ENCODE measurements around the gene KANTR.

KANTR gene

GRCh38 chrX:53071064-53071463 is 22.9 kb upstream of the KANTR start:
- TF ChIP-seq TAF1 (IDR thresholded peaks at IDR 0.05; ENCODE audit: low read depth, low read length) (no peak), SPI1 (IDR thresholded peaks at IDR 0.05; ENCODE audit: low read depth, low read length) (no peak), PAX5 (IDR thresholded peaks at IDR 0.05; ENCODE audit: insufficient read depth, low read length, severe bottlenecking) (no peak), POLR2AphosphoS5 (IDR thresholded peaks at IDR 0.05; ENCODE audit: low read depth, low read length) (no peak), POLR2A (IDR thresholded peaks at IDR 0.05; ENCODE audit: low read depth, low read length) (no peak), POU2F2 (IDR thresholded peaks at IDR 0.05; ENCODE audit: low read depth, low read length) (no peak)
- FAIRE-seq (no peak), DNase-seq (ENCODE audit: insufficient read length, low spot score) (no peak)

DNA sequence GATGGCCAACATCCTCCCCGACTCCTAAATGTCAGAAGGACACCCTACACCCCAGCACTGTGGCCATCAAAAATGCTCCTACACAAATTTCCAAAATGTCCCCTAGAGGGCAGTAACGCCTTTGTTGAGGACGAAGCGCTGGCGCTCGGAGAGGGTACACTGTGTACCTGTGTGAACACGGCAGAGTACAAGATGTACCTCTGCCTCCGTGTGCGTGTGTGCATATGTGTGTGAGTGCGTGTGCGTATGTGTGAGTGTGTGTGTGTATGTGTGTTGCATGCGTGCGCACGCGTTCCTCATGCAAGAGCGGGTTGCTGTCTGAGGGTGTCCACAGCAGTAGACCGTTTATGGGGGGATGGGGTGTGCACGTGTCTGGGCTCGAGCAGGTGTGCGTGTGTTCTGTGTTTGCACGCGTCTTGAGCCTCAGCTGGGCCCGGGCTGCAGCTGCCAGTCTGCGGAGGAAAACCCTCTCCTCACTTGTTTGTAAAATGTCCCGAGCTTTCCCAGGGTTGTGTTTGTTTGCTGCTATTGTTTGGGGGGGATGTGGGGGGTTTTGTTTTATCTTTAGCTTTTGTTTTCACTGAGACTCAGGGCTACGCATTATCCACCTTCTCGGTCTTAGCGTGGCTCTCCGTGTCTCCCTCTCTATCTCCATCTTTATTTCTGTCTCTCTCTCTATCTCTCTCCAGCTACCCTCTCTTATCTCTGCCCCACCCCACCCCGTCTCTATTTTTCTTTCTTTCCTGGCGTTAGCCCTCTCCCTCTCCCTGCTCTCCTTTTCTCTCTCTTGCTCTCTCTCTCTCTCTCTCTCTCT is 22.1 kb upstream of the KANTR start:
- peak; percentile 99 for FAIRE-seq
- peak; percentile 36 for DNase-seq (ENCODE audit: insufficient read length, low spot score)
- TF ChIP-seq PAX5 (IDR thresholded peaks at IDR 0.05; ENCODE audit: insufficient read depth, low read length, severe bottlenecking) (no peak), POLR2A (IDR thresholded peaks at IDR 0.05; ENCODE audit: low read depth, low read length) (no peak), SPI1 (IDR thresholded peaks at IDR 0.05; ENCODE audit: low read depth, low read length) (no peak)

DNA sequence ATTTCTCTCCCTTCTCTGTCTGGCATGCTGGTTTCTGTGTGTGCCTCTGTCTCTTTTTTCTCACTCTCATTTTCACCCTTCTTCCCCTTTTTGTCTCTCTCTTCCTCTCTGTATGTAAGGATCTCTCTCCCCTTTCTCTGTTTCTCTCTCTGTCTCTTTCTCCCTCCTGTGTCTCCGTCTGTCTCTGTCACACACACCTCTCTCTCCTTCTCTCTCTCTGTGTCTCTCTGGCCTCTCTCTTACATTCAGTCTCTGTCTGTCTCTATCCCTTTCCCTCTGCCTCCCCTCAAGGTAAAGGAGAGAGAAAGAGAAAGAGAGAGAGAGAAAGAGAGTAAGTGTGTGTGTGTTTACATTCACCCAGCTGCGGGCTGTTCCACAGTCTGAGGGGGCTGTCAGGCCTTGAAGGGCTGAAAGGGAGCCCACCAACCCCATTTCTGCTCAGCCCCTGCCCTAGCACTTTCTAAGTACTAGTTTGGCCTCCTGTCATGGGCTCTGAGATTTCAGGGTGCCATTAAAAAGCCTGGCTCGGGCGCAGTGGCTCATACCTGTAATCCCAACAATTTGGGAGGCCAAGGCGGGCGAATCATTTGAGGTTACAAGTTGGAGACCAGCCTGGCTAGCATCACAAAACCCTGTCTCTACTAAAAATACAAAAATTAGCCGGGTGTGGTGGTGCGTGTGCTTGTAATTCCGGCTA is 21.4 kb upstream of the KANTR start:
- DNase-seq (ENCODE audit: insufficient read length, low spot score): no peak
- TF ChIP-seq POLR2A (IDR thresholded peaks at IDR 0.05; ENCODE audit: low read depth, low read length) (no peak), POLR2AphosphoS5 (IDR thresholded peaks at IDR 0.05; ENCODE audit: low read depth, low read length) (no peak), POU2F2 (IDR thresholded peaks at IDR 0.05; ENCODE audit: low read depth, low read length) (no peak), SPI1 (IDR thresholded peaks at IDR 0.05; ENCODE audit: low read depth, low read length) (peak; percentile 46; the same call in 1 of the 2 replicates), PAX5 (IDR thresholded peaks at IDR 0.05; ENCODE audit: insufficient read depth, low read length, severe bottlenecking) (no peak), TAF1 (IDR thresholded peaks at IDR 0.05; ENCODE audit: low read depth, low read length) (no peak)
- peak; percentile 74 for FAIRE-seq

DNA sequence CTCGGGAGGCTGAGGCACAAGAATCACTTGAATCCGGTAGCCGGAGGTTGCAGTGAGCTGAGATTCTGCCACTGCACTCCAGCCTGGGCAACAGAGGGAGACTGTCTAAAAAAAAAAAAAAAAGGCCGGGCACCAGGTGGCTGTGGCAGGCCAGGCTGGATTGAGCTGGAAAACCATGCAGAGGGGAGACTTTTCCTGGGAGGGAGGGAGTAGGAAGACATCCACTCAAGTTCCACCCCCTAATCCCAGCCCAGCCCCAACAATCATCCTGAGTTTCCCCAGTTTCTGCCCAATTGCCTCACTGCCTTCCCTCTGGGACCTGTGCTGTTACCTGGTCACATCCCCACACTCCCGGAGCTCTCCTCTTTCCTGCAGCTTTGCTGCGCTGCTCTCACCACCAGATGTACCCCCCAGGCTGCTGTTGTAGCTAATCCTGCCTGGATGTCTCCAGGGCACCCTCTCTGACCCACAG is 20.8 kb upstream of the KANTR start:
- TF ChIP-seq TAF1 (IDR thresholded peaks at IDR 0.05; ENCODE audit: low read depth, low read length) (no peak), SPI1 (IDR thresholded peaks at IDR 0.05; ENCODE audit: low read depth, low read length) (no peak), PAX5 (IDR thresholded peaks at IDR 0.05; ENCODE audit: insufficient read depth, low read length, severe bottlenecking) (no peak), POU2F2 (IDR thresholded peaks at IDR 0.05; ENCODE audit: low read depth, low read length) (no peak), POLR2A (IDR thresholded peaks at IDR 0.05; ENCODE audit: low read depth, low read length) (no peak), POLR2AphosphoS5 (IDR thresholded peaks at IDR 0.05; ENCODE audit: low read depth, low read length) (no peak)
- FAIRE-seq (peak; percentile 85), DNase-seq (ENCODE audit: insufficient read length, low spot score) (no peak)

DNA sequence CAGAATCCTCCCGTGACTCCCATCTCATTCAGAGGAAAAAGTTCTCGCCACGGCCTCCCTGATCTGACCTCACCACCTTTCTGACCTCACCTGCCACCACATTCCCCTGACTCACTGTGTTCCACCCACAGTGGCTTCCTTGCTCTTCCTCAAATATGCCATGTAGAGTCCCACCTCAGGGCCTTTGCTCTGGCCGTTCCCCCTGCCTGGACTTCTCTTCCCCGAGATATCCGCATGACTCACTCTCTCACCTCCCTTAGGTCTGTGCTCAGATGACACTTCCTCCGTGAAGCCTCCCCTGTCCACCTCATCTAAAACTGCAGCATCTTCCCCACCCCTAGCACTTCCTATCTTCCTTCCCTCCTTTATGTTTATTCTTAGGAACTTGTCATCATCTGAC is 18.9 kb upstream of the KANTR start:
- TF ChIP-seq TAF1 (IDR thresholded peaks at IDR 0.05; ENCODE audit: low read depth, low read length): no peak
- TF ChIP-seq POLR2A (IDR thresholded peaks at IDR 0.05; ENCODE audit: low read depth, low read length): no peak
- TF ChIP-seq POU2F2 (IDR thresholded peaks at IDR 0.05; ENCODE audit: low read depth, low read length): no peak
- no peak for TF ChIP-seq SPI1 (IDR thresholded peaks at IDR 0.05; ENCODE audit: low read depth, low read length)
- DNase-seq (ENCODE audit: insufficient read length, low spot score) (no peak), FAIRE-seq (no peak)

DNA sequence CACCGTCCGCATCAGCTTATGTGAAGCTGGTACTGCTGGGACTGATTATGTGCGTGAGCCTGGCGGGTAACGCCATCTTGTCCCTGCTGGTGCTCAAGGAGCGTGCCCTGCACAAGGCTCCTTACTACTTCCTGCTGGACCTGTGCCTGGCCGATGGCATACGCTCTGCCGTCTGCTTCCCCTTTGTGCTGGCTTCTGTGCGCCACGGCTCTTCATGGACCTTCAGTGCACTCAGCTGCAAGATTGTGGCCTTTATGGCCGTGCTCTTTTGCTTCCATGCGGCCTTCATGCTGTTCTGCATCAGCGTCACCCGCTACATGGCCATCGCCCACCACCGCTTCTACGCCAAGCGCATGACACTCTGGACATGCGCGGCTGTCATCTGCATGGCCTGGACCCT is 17.3 kb upstream of the KANTR start:
- DNase-seq (ENCODE audit: insufficient read length, low spot score) (no peak), FAIRE-seq (no peak)
- no peak for TF ChIP-seq POU2F2 (IDR thresholded peaks at IDR 0.05; ENCODE audit: low read depth, low read length)
- TF ChIP-seq SPI1 (IDR thresholded peaks at IDR 0.05; ENCODE audit: low read depth, low read length): no peak
- TF ChIP-seq POLR2AphosphoS5 (IDR thresholded peaks at IDR 0.05; ENCODE audit: low read depth, low read length): no peak
- no peak for TF ChIP-seq POLR2A (IDR thresholded peaks at IDR 0.05; ENCODE audit: low read depth, low read length)
- TF ChIP-seq TAF1 (IDR thresholded peaks at IDR 0.05; ENCODE audit: low read depth, low read length): no peak
- no peak for TF ChIP-seq PAX5 (IDR thresholded peaks at IDR 0.05; ENCODE audit: insufficient read depth, low read length, severe bottlenecking)

DNA sequence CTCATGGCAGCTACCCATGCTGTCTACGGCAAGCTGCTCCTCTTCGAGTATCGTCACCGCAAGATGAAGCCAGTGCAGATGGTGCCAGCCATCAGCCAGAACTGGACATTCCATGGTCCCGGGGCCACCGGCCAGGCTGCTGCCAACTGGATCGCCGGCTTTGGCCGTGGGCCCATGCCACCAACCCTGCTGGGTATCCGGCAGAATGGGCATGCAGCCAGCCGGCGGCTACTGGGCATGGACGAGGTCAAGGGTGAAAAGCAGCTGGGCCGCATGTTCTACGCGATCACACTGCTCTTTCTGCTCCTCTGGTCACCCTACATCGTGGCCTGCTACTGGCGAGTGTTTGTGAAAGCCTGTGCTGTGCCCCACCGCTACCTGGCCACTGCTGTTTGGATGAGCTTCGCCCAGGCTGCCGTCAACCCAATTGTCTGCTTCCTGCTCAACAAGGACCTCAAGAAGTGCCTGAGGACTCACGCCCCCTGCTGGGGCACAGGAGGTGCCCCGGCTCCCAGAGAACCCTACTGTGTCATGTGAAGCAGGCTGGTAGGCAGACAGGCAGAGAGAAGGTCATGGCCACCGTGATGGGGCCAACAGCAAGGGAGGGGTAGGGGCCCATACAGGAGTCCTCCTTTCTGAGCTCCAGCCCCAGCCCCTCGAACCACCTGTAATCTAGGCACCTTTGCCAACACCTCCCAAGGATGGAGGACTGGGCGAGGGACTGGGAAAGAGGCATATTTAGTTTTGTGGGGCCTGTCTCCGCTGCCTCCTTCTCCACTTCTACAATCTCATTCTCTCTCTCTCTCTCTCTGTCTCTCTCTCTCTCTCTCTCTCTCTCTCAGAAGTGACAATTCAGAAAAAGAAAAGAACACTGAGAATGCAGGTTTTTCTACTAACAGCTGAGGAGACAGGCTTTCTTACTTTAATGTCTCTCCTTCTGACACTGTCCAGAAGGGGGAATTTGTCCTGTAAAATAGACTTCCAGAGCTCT is 16.4 kb upstream of the KANTR start:
- DNase-seq (ENCODE audit: insufficient read length, low spot score): no peak
- FAIRE-seq: peak; percentile 83
- TF ChIP-seq POLR2A (IDR thresholded peaks at IDR 0.05; ENCODE audit: low read depth, low read length): no peak
- no peak for TF ChIP-seq POLR2AphosphoS5 (IDR thresholded peaks at IDR 0.05; ENCODE audit: low read depth, low read length)
- no peak for TF ChIP-seq POU2F2 (IDR thresholded peaks at IDR 0.05; ENCODE audit: low read depth, low read length)
- TF ChIP-seq SPI1 (IDR thresholded peaks at IDR 0.05; ENCODE audit: low read depth, low read length): no peak
- no peak for TF ChIP-seq PAX5 (IDR thresholded peaks at IDR 0.05; ENCODE audit: insufficient read depth, low read length, severe bottlenecking)
- TF ChIP-seq TAF1 (IDR thresholded peaks at IDR 0.05; ENCODE audit: low read depth, low read length): no peak

GRCh38 chrX:53078943-53079342 is 15.0 kb upstream of the KANTR start:
- TF ChIP-seq TAF1 (IDR thresholded peaks at IDR 0.05; ENCODE audit: low read depth, low read length) (no peak), PAX5 (IDR thresholded peaks at IDR 0.05; ENCODE audit: insufficient read depth, low read length, severe bottlenecking) (no peak), POU2F2 (IDR thresholded peaks at IDR 0.05; ENCODE audit: low read depth, low read length) (no peak), SPI1 (IDR thresholded peaks at IDR 0.05; ENCODE audit: low read depth, low read length) (no peak), POLR2A (IDR thresholded peaks at IDR 0.05; ENCODE audit: low read depth, low read length) (no peak), POLR2AphosphoS5 (IDR thresholded peaks at IDR 0.05; ENCODE audit: low read depth, low read length) (no peak)
- DNase-seq (ENCODE audit: insufficient read length, low spot score) (no peak), FAIRE-seq (no peak)
